ENCODE measurements around the gene ALDH1L2.

DNA sequence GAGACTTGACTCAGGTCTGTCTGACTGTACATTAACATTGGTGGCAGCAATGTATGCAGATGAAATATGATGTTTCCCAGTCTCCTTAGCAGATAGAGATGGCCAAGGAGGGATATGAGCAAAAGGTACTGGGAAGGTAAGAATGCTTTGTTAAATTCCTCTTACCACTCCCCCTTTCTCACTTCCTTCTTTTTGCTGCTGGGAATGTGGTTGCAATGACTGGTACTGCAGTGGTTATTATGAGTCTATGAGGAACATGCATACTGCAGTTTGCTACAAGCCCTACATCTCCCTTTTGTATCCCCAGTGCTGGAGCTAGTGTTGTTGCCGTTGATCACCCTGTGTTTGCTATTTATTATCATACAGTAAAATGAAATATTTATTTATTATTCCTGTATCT is 35.9 kb downstream of the ALDH1L2 start:
- TF ChIP-seq, protein P1, sequence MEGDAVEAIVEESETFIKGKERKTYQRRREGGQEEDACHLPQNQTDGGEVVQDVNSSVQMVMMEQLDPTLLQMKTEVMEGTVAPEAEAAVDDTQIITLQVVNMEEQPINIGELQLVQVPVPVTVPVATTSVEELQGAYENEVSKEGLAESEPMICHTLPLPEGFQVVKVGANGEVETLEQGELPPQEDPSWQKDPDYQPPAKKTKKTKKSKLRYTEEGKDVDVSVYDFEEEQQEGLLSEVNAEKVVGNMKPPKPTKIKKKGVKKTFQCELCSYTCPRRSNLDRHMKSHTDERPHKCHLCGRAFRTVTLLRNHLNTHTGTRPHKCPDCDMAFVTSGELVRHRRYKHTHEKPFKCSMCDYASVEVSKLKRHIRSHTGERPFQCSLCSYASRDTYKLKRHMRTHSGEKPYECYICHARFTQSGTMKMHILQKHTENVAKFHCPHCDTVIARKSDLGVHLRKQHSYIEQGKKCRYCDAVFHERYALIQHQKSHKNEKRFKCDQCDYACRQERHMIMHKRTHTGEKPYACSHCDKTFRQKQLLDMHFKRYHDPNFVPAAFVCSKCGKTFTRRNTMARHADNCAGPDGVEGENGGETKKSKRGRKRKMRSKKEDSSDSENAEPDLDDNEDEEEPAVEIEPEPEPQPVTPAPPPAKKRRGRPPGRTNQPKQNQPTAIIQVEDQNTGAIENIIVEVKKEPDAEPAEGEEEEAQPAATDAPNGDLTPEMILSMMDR (optimal IDR thresholded peaks at IDR 0.05 in 1 of 3, IDR thresholded peaks at IDR 0.05 in 1 of 3, conservative IDR thresholded peaks at IDR 0.05 in 1 of 3; ENCODE audit: extremely low read depth in 1 of 3, insufficient read depth in 2 of 3, low read length in 3 of 3), result no peak
- no peak for TF ChIP-seq EZH2 (IDR thresholded peaks at IDR 0.05; ENCODE audit: low read length)
